SK-N-MC (cell line): ENCODE measurements around the gene PPP1R15A.

Experiments used
- EZH2 ChIP-seq: fragments of 200-600 bp; sonication (generic); IDR thresholded peaks from one replicate; pipeline ENCODE4 v1.6.1; 2017; ENCODE audit warnings: antibody characterized with exemption
- POLR2AphosphoS5 ChIP-seq: IDR thresholded peaks from 2 replicates; pipeline ENCODE4 v1.6.1; 2012; ENCODE audit warnings: mild to moderate bottlenecking, low read depth, low read length, borderline replicate concordance

- TF ChIP-seq POLR2AphosphoS5 (no peak), EZH2 (no peak)
Observed at GRCh38 chr19:48918071-48918470, 45.9 kb downstream of the PPP1R15A start.
